GM10266 (cell line): ENCODE results near the gene LUZP2.

Experiments used
- DNase-seq: peaks from one replicate; pipeline ENCODE4 v3.0.0; 2012; ENCODE audit errors: extremely low spot score
- CTCF ChIP-seq: IDR thresholded peaks from 2 replicates; pipeline ENCODE4 v1.5.1; 2012; ENCODE audit warnings: mild to moderate bottlenecking, low read depth; ENCODE audit not compliant: control insufficient read depth, insufficient read depth; ENCODE audit errors: missing control alignments

The LUZP2 gene

GRCh38 chr11:24496736-24497725 lies at the start of gene LUZP2:
TSS of gene LUZP2 (plus strand) at chr11:24497053.
- no peak for TF ChIP-seq CTCF
- no peak for DNase-seq

GRCh38 chr11:24453129-24453718 lies 43.6 kb upstream of the LUZP2 start:
- no peak for DNase-seq
- no peak for TF ChIP-seq CTCF

GRCh38 chr11:24457985-24458384 lies 38.9 kb upstream of the LUZP2 start:
- no peak for DNase-seq

GRCh38 chr11:24470431-24470830 lies 26.4 kb upstream of the LUZP2 start:
- TF ChIP-seq CTCF = no peak
- no peak for DNase-seq

More at GRCh38 chr11:24457985-24458384, 38.9 kb upstream of the LUZP2 start:
- no peak for TF ChIP-seq CTCF

GRCh38 chr11:24471084-24471483 lies 25.8 kb upstream of the LUZP2 start:
- no peak for TF ChIP-seq CTCF
- no peak for DNase-seq

- TF ChIP-seq CTCF = no peak
Measured at GRCh38 chr11:24478718-24479117, 18.1 kb upstream of the LUZP2 start.

GRCh38 chr11:24489477-24489876 lies 7.4 kb upstream of the LUZP2 start:
- TF ChIP-seq CTCF = no peak
- no peak for DNase-seq

More at GRCh38 chr11:24478718-24479117, 18.1 kb upstream of the LUZP2 start:
- DNase-seq = no peak
